NCI-H748 treated with DMSO at 0.1 percent for 48 hours (cell line): ENCODE results near the gene IFNAR1.
A peak's percentile ranks its signal among the peaks of the same experiment; 100 is the strongest.

Experiments used
- DNase-seq: peaks from one replicate; lab custom pipeline; 2025; lab: John Stamatoyannopoulos, UW

Gene IFNAR1

GRCh38 chr21:33324291-33325221, at the start of gene IFNAR1:
IFNAR1 (plus strand) TSS chr21:33324970; CDS start chr21:33325056, 86 bp downstream.
- DNase-seq: peak; percentile 97

GRCh38 chr21:33278721-33279120, 46.0 kb upstream of the IFNAR1 start:
- no peak for DNase-seq

- no peak for DNase-seq
These were observed 45.4 kb upstream of the IFNAR1 start for GRCh38 chr21:33279330-33279820.

- no peak for DNase-seq
These were observed 43.6 kb upstream of the IFNAR1 start for GRCh38 chr21:33281096-33281652.

GRCh38 chr21:33283203-33283602, 41.6 kb upstream of the IFNAR1 start:
- DNase-seq: no peak

- DNase-seq: no peak
These were observed 38.7 kb upstream of the IFNAR1 start for GRCh38 chr21:33286076-33286475.

GRCh38 chr21:33286600-33287456, 37.9 kb upstream of the IFNAR1 start:
- peak; percentile 13 for DNase-seq

GRCh38 chr21:33289199-33289819, 35.5 kb upstream of the IFNAR1 start:
- no peak for DNase-seq

GRCh38 chr21:33290441-33290840, 34.3 kb upstream of the IFNAR1 start:
- peak; percentile 77 for DNase-seq

- no peak for DNase-seq
These were observed 33.1 kb upstream of the IFNAR1 start for GRCh38 chr21:33291686-33292085.

- no peak for DNase-seq
These were observed 32.0 kb upstream of the IFNAR1 start for GRCh38 chr21:33292724-33293123.

GRCh38 chr21:33293136-33293535, 31.6 kb upstream of the IFNAR1 start:
- DNase-seq: no peak

- peak; percentile 7 for DNase-seq
These were observed 31.0 kb upstream of the IFNAR1 start for GRCh38 chr21:33293811-33294216.

GRCh38 chr21:33296156-33296555, 28.6 kb upstream of the IFNAR1 start:
- DNase-seq: no peak

GRCh38 chr21:33299181-33299752, 25.5 kb upstream of the IFNAR1 start:
- DNase-seq: no peak

GRCh38 chr21:33300701-33301631, 23.8 kb upstream of the IFNAR1 start:
- peak; percentile 17 for DNase-seq

GRCh38 chr21:33301632-33302002, 23.2 kb upstream of the IFNAR1 start:
- no peak for DNase-seq

- DNase-seq: no peak
These were observed 22.7 kb upstream of the IFNAR1 start for GRCh38 chr21:33302055-33302454.

- DNase-seq: no peak
These were observed 22.0 kb upstream of the IFNAR1 start for GRCh38 chr21:33302796-33303195.

GRCh38 chr21:33305344-33305671, 19.5 kb upstream of the IFNAR1 start:
- no peak for DNase-seq

- no peak for DNase-seq
These were observed 18.8 kb upstream of the IFNAR1 start for GRCh38 chr21:33305938-33306337.
